IMR-90 (cell line): ENCODE data around the gene C3orf70. TPM values are rescaled to one million over a fixed set of nuclear protein-coding genes. Genes with fewer than 3 reads are reported as not detected.

Source experiments
- ATAC-seq: fragments of 200-7000 bp; cut with Tn5 transposase; 2 replicates; pipeline ENCODE4 v1.9.1; 2020; ENCODE audit warnings: low read depth, mild to moderate bottlenecking, moderate library complexity
- BruUV-seq: library from RNA; stranded (reverse); fragments of 400-500 nt; replicated peaks from 2 replicates; lab custom pipeline; 2021; lab: Mats Ljungman, UMichigan
- CTCF ChIA-PET: fragments of 300-600 bp; formaldehyde crosslinking; extraction: SDS; loops from one replicate; lab custom pipeline; 2021; ENCODE audit warnings: antibody characterized with exemption; lab: Yijun Ruan, JAX
- POLR2A ChIA-PET: fragments of 300-600 bp; sonication (Branson Sonifier 250); formaldehyde crosslinking; loops from one replicate; lab custom pipeline; 2022; ENCODE audit warnings: antibody characterized with exemption; ENCODE audit not compliant: unreplicated experiment; lab: Charles Lee
- DNase-seq: peaks from one replicate; pipeline ENCODE4 v3.0.0; 2013
- H2AFZ ChIP-seq: replicated peaks from 2 replicates; pipeline ENCODE3; 2013; ENCODE audit warnings: low read length, mild to moderate bottlenecking; ENCODE audit not compliant: poor library complexity
- H2AK5ac ChIP-seq: 2 replicates; pipeline ENCODE4 v1.6.1; 2013; ENCODE audit warnings: low read depth, low read length, inconsistent platforms
- H2AK9ac ChIP-seq: replicated peaks from 2 replicates; pipeline ENCODE3; 2013; ENCODE audit warnings: mild to moderate bottlenecking, low read depth, low read length, moderate library complexity; ENCODE audit not compliant: poor library complexity
- H2BK120ac ChIP-seq: 2 replicates; pipeline ENCODE4 v1.6.1; 2013; ENCODE audit warnings: low read depth, low read length, inconsistent platforms
- H2BK15ac ChIP-seq: 3 replicates; pipeline ENCODE4 v1.6.1; 2013; ENCODE audit warnings: low read depth, low read length, inconsistent platforms
- H2BK20ac ChIP-seq: 2 replicates; pipeline ENCODE4 v1.6.1; 2013; ENCODE audit warnings: low read depth, mild to moderate bottlenecking, inconsistent platforms, low read length, moderate library complexity
- H2BK5ac ChIP-seq: 2 replicates; pipeline ENCODE4 v1.6.1; 2013; ENCODE audit warnings: mild to moderate bottlenecking, low read depth, low read length, inconsistent platforms; ENCODE audit not compliant: poor library complexity, severe bottlenecking
- H3K14ac ChIP-seq: replicated peaks from 2 replicates; pipeline ENCODE4 v1.6.1; 2013; ENCODE audit warnings: low read depth, low read length, inconsistent platforms
- H3K18ac ChIP-seq: 2 replicates; pipeline ENCODE4 v1.6.1; 2013; ENCODE audit warnings: low read depth, low read length, control low read depth
- H3K23ac ChIP-seq: 2 replicates; pipeline ENCODE4 v1.6.1; 2013; ENCODE audit warnings: low read depth, low read length, inconsistent platforms
- H3K27ac ChIP-seq: 2 replicates; pipeline ENCODE4 v1.5.1; 2013; ENCODE audit warnings: mild to moderate bottlenecking, control low read depth, low read length; ENCODE audit not compliant: insufficient read depth
- H3K27me3 ChIP-seq: 2 replicates; pipeline ENCODE4 v1.6.1; 2013; ENCODE audit warnings: low read length; ENCODE audit not compliant: control insufficient read depth, insufficient read depth
- H3K36me3 ChIP-seq: 2 replicates; pipeline ENCODE4 v1.6.1; 2013; ENCODE audit warnings: low read length, mixed read lengths; ENCODE audit not compliant: control insufficient read depth, insufficient read depth
- H3K4ac ChIP-seq: 2 replicates; pipeline ENCODE4 v1.6.1; 2013; ENCODE audit warnings: low read depth, low read length, inconsistent platforms
- H3K4me1 ChIP-seq: 2 replicates; pipeline ENCODE4 v1.6.1; 2013; ENCODE audit warnings: low read length, mixed read lengths; ENCODE audit not compliant: control insufficient read depth, insufficient read depth
- H3K4me2 ChIP-seq: 2 replicates; pipeline ENCODE4 v1.6.1; 2013; ENCODE audit warnings: low read depth, mild to moderate bottlenecking, control low read depth, low read length, moderate library complexity
- H3K4me3 ChIP-seq: 2 replicates; pipeline ENCODE4 v1.5.1; 2013; ENCODE audit warnings: low read depth, mild to moderate bottlenecking, control low read depth, low read length, moderate library complexity; ENCODE audit not compliant: insufficient read depth
- H3K56ac ChIP-seq: 2 replicates; pipeline ENCODE4 v1.6.1; 2013; ENCODE audit warnings: low read length, inconsistent platforms; ENCODE audit not compliant: insufficient read depth; ENCODE audit errors: extremely low read depth
- H3K79me1 ChIP-seq, 2 experiments: 2 replicates each; pipeline ENCODE4 v1.6.1; 2013; ENCODE audit warnings: low read length in 2 of 2, inconsistent platforms in 1 of 2, low read depth in 1 of 2
- H3K9ac ChIP-seq: 2 replicates; pipeline ENCODE4 v1.6.1; 2013; ENCODE audit warnings: low read depth, low read length, control low read depth
- H3K9me1 ChIP-seq: 2 replicates; pipeline ENCODE4 v1.6.1; 2013; ENCODE audit warnings: low read length, inconsistent platforms; ENCODE audit not compliant: insufficient read depth
- H3K9me3 ChIP-seq: 2 replicates; pipeline ENCODE4 v1.6.1; 2013; ENCODE audit warnings: low read length; ENCODE audit not compliant: control insufficient read depth, insufficient read depth
- H4K20me1 ChIP-seq: 2 replicates; pipeline ENCODE4 v1.6.1; 2013; ENCODE audit warnings: low read length, inconsistent platforms; ENCODE audit not compliant: insufficient read depth
- H4K5ac ChIP-seq: 2 replicates; pipeline ENCODE4 v1.6.1; 2013; ENCODE audit warnings: mild to moderate bottlenecking, low read depth, low read length, control low read depth
- H4K8ac ChIP-seq, 2 experiments: 2 replicates each; pipeline ENCODE4 v1.6.1; 2013; ENCODE audit warnings: low read depth in 2 of 2, low read length in 2 of 2, control low read depth in 1 of 2, inconsistent platforms in 1 of 2
- H4K91ac ChIP-seq: 2 replicates; pipeline ENCODE4 v1.6.1; 2013; ENCODE audit warnings: low read depth, low read length, inconsistent platforms; ENCODE audit not compliant: insufficient read depth
- CEBPB ChIP-seq: IDR thresholded peaks from 2 replicates; pipeline ENCODE4 v1.6.1; 2012; ENCODE audit warnings: low read depth, low read length, improper control_type of control experiment
- FOS ChIP-seq: fragments of 150-350 bp; IDR thresholded peaks from 2 replicates; pipeline ENCODE4 v1.6.1; 2016; ENCODE audit warnings: low read depth, low read length
- MAZ ChIP-seq: IDR thresholded peaks from 2 replicates; pipeline ENCODE4 v1.6.1; 2012; ENCODE audit warnings: low read depth, mild to moderate bottlenecking, low read length, improper control_type of control experiment, moderate library complexity, borderline replicate concordance
- NFE2L2 ChIP-seq: fragments of 150-350 bp; IDR thresholded peaks from 2 replicates; pipeline ENCODE4 v1.6.1; 2016; ENCODE audit warnings: low read depth, mild to moderate bottlenecking, low read length
- POLR2A ChIP-seq: IDR thresholded peaks from 2 replicates; pipeline ENCODE4 v1.6.1; 2012; ENCODE audit warnings: mild to moderate bottlenecking, low read depth, low read length
- RFX5 ChIP-seq: IDR thresholded peaks from 2 replicates; pipeline ENCODE4 v1.8.0; 2012; ENCODE audit warnings: low read depth, mild to moderate bottlenecking, low read length, moderate library complexity
- SMC3 ChIP-seq: fragments of 150-350 bp; IDR thresholded peaks from 2 replicates; pipeline ENCODE4 v1.6.1; 2016; ENCODE audit warnings: low read depth, mild to moderate bottlenecking, antibody characterized with exemption, low read length, moderate library complexity
- WGBS, 2 experiments: methylation state at CpG; one replicate each; pipeline versions ENCODE4 v1.1.5 to v1.1.7; 2013; ENCODE audit warnings: missing lambda C conversion rate in 2 of 2; ENCODE audit not compliant: insufficient read length in 1 of 2; ENCODE audit errors: extremely low coverage in 2 of 2; 5-methylcytosine and 5-hydroxymethylcytosine counted together
- dilution Hi-C: fragments of 300-500 bp; cut with HindIII; formaldehyde crosslinking; loops from one replicate; pipeline ENCODE4 v1.14.3; 2018; ENCODE audit warnings: low sequenced_read_pairs; ENCODE audit not compliant: unreplicated experiment
- in situ Hi-C: fragments of 300-500 bp; cut with MboI; formaldehyde crosslinking; loops from 3 replicates; pipeline ENCODE4 v1.14.3; 2019; ENCODE audit warnings: low sequenced_read_pairs, inconsistent platforms, mixed read lengths
- intact Hi-C: fragments of 100-400 bp; cut with micrococcal nuclease; formaldehyde crosslinking; loops from 2 replicates; pipeline ENCODE4 v1.10.0; 2022
- polyA plus RNA-seq, 3 experiments: library from polyadenylated mRNA; depleted of rRNA; stranded (reverse); fragments of >200 nt; gene quantifications; 2 replicates each; pipeline ENCODE4 v1.2.3, GENCODE V29; 2012; ENCODE audit warnings: low replicate concordance in 1 of 3
- total RNA-seq: library from RNA; depleted of rRNA; stranded (reverse); fragments of >200 nt; gene quantifications from 2 replicates; pipeline ENCODE4 v1.2.3, GENCODE V29; 2012

The C3orf70 gene
- total and polyA plus RNA-seq, 2 of the 4 experiments (the other 2 are of a cell fraction): 0.96 to 1.8 TPM

GRCh38 chr3:185057829-185058228 is 95.0 kb downstream of the C3orf70 start:
- H3K4me1 ChIP-seq: no peaks in the 10 kb centered on the region
- H4K91ac ChIP-seq: no peak overlapping the region
- dilution Hi-C loops (no loop called here), intact Hi-C loops (no loop called here), in situ Hi-C loops (no loop called here)
- CTCF ChIA-PET: interaction anchor here (0.7 kb wide), 1 partner anchor 24 kb away, joined by 3 read pairs; no protein-coding TSS in a partner anchor
- no TSS peak for BruUV-seq
- no peak overlapping the region for H3K4me3 ChIP-seq
- no peak overlapping the region for H2BK15ac ChIP-seq
- DNase-seq (no peak), ATAC-seq (no peak)
- no peak overlapping the region for H3K4me2 ChIP-seq
- peaks cover 2% of the 10 kb centered on the region for H3K36me3 ChIP-seq
- H2BK120ac ChIP-seq: no peak overlapping the region
- WGBS, 2 experiments: no CpG with 5 or more reads among the region's 1 CpG
- H3K14ac ChIP-seq: no peak overlapping the region
- no peak overlapping the region for H2AFZ ChIP-seq
- peaks cover 2% of the 10 kb centered on the region; the same call in 1 of the 2 replicates for H3K9me3 ChIP-seq
- no peak overlapping the region for H3K4ac ChIP-seq
- TF ChIP-seq FOS (no peak), NFE2L2 (no peak), CEBPB (no peak), RFX5 (no peak), SMC3 (no peak), POLR2A (no peak), MAZ (no peak)
- H3K27ac ChIP-seq: no peak overlapping the region
- no peak overlapping the region for H2AK9ac ChIP-seq
- no peak overlapping the region for H2BK20ac ChIP-seq
- POLR2A ChIA-PET: no interaction called here
- no peaks in the 10 kb centered on the region for H3K27me3 ChIP-seq
- H3K9me1 ChIP-seq: no peaks in the 10 kb centered on the region
- no peak overlapping the region for H4K5ac ChIP-seq
- H3K18ac ChIP-seq: no peak overlapping the region
- H4K20me1 ChIP-seq: no peaks in the 10 kb centered on the region
- H3K23ac ChIP-seq: no peak overlapping the region
- H4K8ac ChIP-seq: no peak overlapping the region
- no peak overlapping the region for H3K56ac ChIP-seq
- no peak overlapping the region for H3K9ac ChIP-seq
- H2AK5ac ChIP-seq: no peak overlapping the region
- no peak overlapping the region for H2BK5ac ChIP-seq
- no peaks in the 10 kb centered on the region for H3K79me1 ChIP-seq
